Lower lobe of right lung (tissue), 2 donors: ENCODE results near the gene IL6ST. TPM values are rescaled to one million over a fixed set of nuclear protein-coding genes. Genes with fewer than 3 reads are reported as not detected.

Source experiments
- ATAC-seq, 2 donors: fragments of 200-7000 bp; cut with Tn5 transposase; one replicate each; pipeline ENCODE4 v1.9.1; 2020 to 2022; ENCODE audit warnings: mild to moderate bottlenecking in 2 of 2, moderate library complexity in 2 of 2
- DNase-seq: peaks from one replicate; pipeline ENCODE4 v3.0.0-alpha.2; 2020
- H3K27ac ChIP-seq: fragments of 200-600 bp; one replicate; pipeline ENCODE4 v1.8.0; 2022
- H3K27me3 ChIP-seq: fragments of 200-600 bp; one replicate; pipeline ENCODE4 v1.8.0; 2022; ENCODE audit warnings: low read depth
- H3K36me3 ChIP-seq: fragments of 200-600 bp; one replicate; pipeline ENCODE4 v1.8.0; 2022; ENCODE audit warnings: mild to moderate bottlenecking
- H3K4me1 ChIP-seq: fragments of 200-600 bp; one replicate; pipeline ENCODE4 v1.8.0; 2022
- H3K4me3 ChIP-seq: fragments of 200-600 bp; one replicate; pipeline ENCODE4 v1.8.0; 2022; ENCODE audit warnings: mild to moderate bottlenecking
- H3K9me3 ChIP-seq: fragments of 200-600 bp; one replicate; pipeline ENCODE4 v1.8.0; 2022
- intact Hi-C: fragments of 100-400 bp; cut with DNase I; formaldehyde crosslinking; loops from one replicate; pipeline ENCODE4 v1.11.0; 2022
- total RNA-seq: library from RNA; stranded (reverse); fragmentation: NEBNext Ultra II Directional; extraction: Animal tissue kit (Norgen Biotek cat#: 25700); gene quantifications from one replicate; pipeline ENCODE4 v1.2.1, GENCODE V29; 2021
- TF ChIP-seq, protein P1 (sequence below): fragments of 200-600 bp; IDR thresholded peaks from one replicate; pipeline ENCODE4 v1.8.0; 2022; ENCODE audit warnings: antibody characterized with exemption, mild to moderate bottlenecking
- donor health status: DM: no; HTN: yes; CAD: no; lungs with severe emphysema.

IL6ST gene
- total RNA-seq, 1 donor from 2014 or later: 353 TPM

DNA sequence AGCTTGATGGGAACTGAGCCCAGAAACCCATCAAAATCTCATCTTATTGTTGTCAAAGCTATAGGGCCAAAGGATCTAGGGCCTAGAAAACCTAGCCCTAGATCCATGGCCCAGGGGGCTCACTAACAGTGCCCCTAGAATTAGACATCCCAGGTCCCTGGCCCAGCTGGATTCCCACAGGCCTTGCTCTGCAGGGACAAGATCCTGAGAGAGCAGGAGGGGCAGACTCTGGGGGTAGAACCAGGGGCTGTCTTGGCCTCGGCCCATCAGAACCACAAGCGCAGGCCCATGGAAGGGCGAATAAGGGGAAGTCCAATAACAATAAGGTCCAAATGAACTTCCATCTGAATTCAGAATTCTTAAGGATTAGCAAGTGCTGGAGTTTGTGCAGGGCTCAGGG lies 69.6 kb downstream of the IL6ST start:
- intact Hi-C loops: no loop called here
- DNase-seq: no peak
- no peaks in the 10 kb centered on the region for H3K36me3 ChIP-seq
- H3K4me3 ChIP-seq: no peak overlapping the region
- TF ChIP-seq, protein P1, sequence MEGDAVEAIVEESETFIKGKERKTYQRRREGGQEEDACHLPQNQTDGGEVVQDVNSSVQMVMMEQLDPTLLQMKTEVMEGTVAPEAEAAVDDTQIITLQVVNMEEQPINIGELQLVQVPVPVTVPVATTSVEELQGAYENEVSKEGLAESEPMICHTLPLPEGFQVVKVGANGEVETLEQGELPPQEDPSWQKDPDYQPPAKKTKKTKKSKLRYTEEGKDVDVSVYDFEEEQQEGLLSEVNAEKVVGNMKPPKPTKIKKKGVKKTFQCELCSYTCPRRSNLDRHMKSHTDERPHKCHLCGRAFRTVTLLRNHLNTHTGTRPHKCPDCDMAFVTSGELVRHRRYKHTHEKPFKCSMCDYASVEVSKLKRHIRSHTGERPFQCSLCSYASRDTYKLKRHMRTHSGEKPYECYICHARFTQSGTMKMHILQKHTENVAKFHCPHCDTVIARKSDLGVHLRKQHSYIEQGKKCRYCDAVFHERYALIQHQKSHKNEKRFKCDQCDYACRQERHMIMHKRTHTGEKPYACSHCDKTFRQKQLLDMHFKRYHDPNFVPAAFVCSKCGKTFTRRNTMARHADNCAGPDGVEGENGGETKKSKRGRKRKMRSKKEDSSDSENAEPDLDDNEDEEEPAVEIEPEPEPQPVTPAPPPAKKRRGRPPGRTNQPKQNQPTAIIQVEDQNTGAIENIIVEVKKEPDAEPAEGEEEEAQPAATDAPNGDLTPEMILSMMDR: no peak
- no peak overlapping the region for H3K27ac ChIP-seq
- H3K27me3 ChIP-seq: no peaks in the 10 kb centered on the region
- no peak for ATAC-seq
- H3K4me1 ChIP-seq: no peaks in the 10 kb centered on the region
- no peaks in the 10 kb centered on the region for H3K9me3 ChIP-seq

DNA sequence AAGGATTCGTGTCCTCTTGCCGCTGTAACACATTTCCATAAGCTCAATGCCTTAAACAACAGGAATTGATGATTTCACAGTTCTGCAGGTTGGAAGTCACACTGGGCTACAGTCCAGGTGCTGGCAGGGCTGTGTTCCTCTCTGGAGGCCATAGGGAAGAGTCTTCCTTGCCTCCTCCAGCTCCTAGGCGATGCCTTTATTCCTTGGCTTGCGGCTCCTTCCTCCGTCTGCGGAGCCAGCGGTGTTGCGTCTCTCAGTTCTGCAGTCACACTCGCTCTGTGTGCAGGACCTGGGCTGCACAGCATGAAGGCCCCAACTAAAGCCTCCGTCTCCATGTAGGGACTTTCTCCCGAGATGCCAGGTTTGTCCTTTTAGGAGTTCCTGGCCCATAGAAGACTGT lies 70.0 kb downstream of the IL6ST start:
- Histone ChIP-seq H3K4me3 (no peak overlapping the region), H3K36me3 (no peaks in the 10 kb centered on the region), H3K4me1 (no peaks in the 10 kb centered on the region), H3K27me3 (no peaks in the 10 kb centered on the region), H3K27ac (no peak overlapping the region), H3K9me3 (no peaks in the 10 kb centered on the region)
- ATAC-seq (no peak), DNase-seq (no peak)
- intact Hi-C loops: no loop called here
- TF ChIP-seq, protein P1: no peak

DNA sequence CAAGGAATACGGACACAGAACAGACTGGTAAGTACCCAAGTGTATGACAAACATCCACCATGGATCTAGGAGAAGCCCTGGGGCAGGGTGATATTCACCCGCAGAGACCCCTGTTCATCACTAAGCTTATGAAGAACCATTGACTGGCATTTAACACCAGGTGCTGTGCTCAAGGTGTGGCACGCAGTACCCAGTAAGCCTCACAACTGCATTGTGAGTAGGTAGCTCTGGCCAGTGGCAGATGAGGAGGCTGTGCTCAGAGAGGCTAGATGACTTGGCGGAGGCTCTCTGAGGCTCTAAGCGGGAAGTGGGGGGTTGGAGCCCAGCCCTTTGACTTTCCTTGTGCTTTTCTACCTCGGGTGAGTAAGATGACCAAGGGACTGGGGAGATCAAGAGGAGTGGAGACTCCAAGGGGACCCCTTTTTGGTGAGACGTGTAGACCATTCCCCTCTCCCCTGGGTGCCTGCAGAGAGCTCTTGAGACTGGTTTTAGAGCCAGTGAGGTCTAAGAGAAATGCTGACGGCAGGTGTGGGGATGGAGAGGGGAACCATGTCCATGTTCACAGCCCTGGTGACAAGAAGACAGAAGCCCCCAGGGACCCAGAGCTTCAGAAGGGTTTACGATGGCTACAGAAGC lies 70.8 kb downstream of the IL6ST start:
- Histone ChIP-seq H3K27me3 (no peaks in the 10 kb centered on the region), H3K9me3 (no peaks in the 10 kb centered on the region), H3K4me3 (peak overlapping the region; percentile 45), H3K27ac (peak overlapping the region; percentile 68), H3K36me3 (no peaks in the 10 kb centered on the region), H3K4me1 (no peaks in the 10 kb centered on the region)
- intact Hi-C loops: no loop called here
- DNase-seq (no peak), ATAC-seq (peak; percentile 6 to 9)
- TF ChIP-seq, protein P1: no peak

DNA sequence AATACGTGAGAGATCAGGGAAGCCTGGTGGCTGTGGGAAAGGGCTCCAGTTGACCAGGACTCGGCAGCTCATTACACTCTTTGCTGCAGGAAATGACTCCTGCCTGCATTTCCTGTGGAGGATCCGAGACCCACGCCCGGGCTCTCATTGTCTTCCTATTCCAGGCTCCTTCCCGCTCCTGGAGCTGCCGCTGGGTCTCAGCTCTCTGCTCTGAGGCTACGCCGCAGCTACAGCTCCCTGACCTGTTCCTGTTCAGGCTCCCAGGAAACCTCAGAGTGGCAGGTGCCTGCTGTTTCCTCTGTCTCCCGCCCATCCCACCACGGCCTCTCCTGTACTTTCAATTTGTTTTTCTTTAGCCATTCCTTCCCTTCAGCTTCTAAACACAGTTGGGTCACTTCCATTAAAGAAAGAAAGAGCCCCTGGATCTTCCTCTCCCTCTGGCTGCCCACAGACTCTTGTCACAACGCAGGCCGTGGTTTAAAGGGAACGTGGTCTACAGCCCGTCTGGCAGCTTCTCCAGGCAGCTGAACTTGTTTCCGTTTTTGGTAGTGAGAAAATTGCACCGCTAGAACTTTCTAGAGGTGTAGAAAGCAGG lies 71.5 kb downstream of the IL6ST start:
- H3K27ac ChIP-seq: peak overlapping the region; percentile 68
- TF ChIP-seq, protein P1: no peak
- H3K4me1 ChIP-seq: no peaks in the 10 kb centered on the region
- DNase-seq (no peak), ATAC-seq (peak; percentile 48 to 50)
- H3K36me3 ChIP-seq: no peaks in the 10 kb centered on the region
- intact Hi-C loops: no loop called here
- H3K9me3 ChIP-seq: no peaks in the 10 kb centered on the region
- H3K27me3 ChIP-seq: no peaks in the 10 kb centered on the region
- H3K4me3 ChIP-seq: peak overlapping the region; percentile 45

DNA sequence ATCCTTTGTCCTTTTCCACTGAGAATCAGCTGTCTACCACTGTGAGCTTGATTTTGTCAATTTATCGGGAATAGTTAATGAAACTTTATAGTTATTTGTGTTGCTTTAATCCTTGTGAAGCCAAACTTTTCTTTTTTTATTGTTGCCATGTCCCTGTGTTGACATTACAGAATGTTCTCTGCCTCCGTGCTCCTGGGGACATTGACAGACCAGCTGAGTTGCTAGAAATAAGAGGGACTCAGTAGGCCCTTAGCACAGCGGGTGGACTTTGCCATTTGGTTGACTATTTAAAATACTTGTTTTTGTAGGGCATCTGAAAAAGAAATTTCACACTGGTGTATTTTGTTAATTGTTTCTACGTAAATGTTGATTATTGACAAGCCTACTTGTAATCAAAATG lies 73.1 kb downstream of the IL6ST start:
- intact Hi-C loops: no loop called here
- no peak for DNase-seq
- Histone ChIP-seq H3K27me3 (no peaks in the 10 kb centered on the region), H3K4me3 (no peak overlapping the region), H3K36me3 (no peaks in the 10 kb centered on the region), H3K4me1 (no peaks in the 10 kb centered on the region), H3K27ac (no peak overlapping the region), H3K9me3 (no peaks in the 10 kb centered on the region)
- ATAC-seq: no peak
- TF ChIP-seq, protein P1: no peak
